Stimulated activated CD4-positive, alpha-beta T cell treated with anti-CD3 and anti-CD28 coated beads, Interleukin-12 subunit alpha, Interleukin-12 subunit beta, amount 100 ng/mL, for 24 hours (primary cell): ENCODE data around the gene KRTAP12-1.

ENCODE experiments used
- DNase-seq, 2 experiments: peaks; one replicate each; pipeline ENCODE4 v3.0.0-alpha.2; 2020; ENCODE audit warnings: low read depth in 2 of 2

KRTAP12-1 gene

GRCh38 chr21:44681861-44682579 lies at the start of gene KRTAP12-1:
Gene KRTAP12-1, minus strand, starts transcription at chr21:44682163. Its CDS starts 40 bp downstream, at chr21:44682123.
- DNase-seq = no peak

- DNase-seq = no peak
Measured at GRCh38 chr21:44730951-44731579, 49.1 kb upstream of the KRTAP12-1 start.

- DNase-seq = no peak
Measured at GRCh38 chr21:44730028-44730395, 48.0 kb upstream of the KRTAP12-1 start.

DNA sequence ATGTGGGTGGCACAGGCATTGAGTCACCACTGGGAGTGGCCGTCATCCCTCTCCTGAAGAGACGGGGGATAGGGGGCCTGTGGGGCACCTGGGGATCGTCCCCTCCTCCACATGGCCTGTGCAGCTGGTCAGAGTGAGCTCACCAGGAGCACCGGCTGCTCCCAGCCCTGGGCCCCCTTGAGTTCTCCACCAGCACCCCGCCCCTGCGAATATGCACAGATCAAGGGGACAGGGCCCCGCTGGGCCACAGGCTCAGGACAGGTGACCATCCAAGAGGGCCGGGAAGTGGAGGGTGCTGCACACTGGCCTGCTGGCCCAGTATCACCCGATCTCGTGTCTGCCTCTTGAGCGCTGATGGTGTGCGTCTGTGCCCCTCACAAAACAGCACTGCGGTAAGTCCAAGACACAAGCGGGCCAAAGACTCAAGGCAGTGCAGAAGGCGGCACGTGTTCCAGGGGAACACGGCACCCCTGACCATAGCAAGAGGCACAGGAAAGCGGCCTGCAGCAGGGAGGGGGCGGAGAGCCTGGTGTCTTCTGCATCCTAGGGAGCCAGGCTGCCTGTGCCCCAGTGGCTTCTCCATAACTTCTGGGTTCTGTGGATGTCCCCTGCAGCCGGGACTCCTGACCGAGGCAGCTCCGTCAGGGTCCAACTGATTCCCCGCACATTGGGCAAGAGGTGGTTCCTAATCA lies 47.5 kb upstream of the KRTAP12-1 start:
- no peak for DNase-seq

DNA sequence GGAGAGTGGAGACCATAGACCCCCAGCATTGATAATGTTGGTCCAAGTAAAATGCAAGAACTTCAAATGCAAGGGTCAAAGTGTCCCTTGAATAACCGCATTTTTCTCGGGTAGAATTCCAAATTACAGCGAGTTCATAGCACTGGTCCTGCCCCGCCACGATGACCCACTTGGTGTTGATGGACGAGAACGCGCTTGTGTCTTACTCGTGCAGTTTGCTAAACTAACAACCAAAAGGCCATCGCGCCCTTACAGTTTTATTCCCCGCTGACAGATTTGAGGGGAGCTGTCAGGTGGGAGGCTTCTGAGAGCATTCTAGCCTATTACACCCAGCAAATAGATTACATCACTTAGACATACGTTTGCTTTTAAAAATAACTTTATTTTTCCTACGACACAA lies 46.8 kb upstream of the KRTAP12-1 start:
- DNase-seq = no peak

DNA sequence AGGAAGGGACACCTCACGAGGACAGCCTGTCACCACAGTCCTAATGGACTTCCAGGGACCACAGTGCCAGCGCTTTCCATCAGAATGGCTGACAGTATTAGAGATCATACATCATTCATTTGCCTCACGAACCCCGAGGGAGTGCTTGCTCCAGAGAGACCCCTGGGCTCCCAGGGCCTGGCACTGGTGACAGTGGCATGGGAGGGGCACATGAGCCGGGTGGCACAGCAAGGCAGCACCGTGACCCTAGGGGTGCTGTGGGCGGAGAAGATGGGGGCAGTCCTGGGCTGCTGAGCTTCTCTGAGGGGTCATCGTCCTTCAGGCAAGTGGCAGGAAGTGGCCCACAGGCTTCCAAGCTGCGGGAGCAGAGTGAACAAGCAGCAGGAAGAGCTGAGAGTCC lies 45.8 kb upstream of the KRTAP12-1 start:
- DNase-seq = no peak

- DNase-seq = no peak
Measured at GRCh38 chr21:44727321-44727720, 45.4 kb upstream of the KRTAP12-1 start.

DNA sequence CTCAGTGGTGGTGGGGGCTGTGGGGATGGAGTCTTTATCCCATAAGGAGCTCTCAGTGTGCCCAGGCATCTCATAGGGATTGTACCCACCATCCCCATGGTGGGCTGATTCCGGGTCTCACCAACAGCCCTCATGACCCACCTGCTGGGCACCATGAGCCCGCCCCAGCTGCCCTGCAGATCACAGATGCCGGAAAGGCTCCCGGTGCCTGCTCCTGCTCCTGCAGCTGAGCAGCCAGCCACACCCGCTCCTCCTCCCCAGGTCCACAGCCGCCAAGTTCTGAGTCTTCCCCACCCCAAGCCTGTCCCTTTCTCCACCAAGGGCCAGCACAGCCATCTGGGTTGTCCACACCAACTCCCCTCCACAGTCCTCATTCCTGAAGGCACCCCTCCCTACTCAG lies 44.9 kb upstream of the KRTAP12-1 start:
- no peak for DNase-seq

DNA sequence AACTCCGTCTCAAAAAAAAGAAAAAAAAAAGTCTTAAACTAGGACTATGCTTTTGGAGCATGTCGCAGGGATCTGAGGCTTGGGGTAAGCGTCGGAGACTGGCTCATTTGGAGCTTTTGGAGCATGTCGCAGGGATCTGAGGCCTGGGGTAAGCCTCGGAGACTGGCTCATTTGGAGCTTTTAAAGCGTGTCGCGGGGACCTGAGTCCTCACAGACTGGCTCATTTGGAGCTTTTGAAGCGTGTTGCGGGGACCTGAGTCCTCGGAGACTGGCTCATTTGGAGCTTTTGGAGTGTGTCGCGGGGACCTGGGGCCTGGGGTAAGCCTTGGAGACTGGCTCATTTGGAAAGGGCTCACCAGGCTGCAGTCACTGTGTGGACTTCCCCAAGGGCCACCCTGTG lies 43.0 kb upstream of the KRTAP12-1 start:
- no peak for DNase-seq

- no peak for DNase-seq
Measured at GRCh38 chr21:44724196-44724595, 42.2 kb upstream of the KRTAP12-1 start.

- DNase-seq = no peak
Measured at GRCh38 chr21:44723177-44724131, 41.5 kb upstream of the KRTAP12-1 start.

DNA sequence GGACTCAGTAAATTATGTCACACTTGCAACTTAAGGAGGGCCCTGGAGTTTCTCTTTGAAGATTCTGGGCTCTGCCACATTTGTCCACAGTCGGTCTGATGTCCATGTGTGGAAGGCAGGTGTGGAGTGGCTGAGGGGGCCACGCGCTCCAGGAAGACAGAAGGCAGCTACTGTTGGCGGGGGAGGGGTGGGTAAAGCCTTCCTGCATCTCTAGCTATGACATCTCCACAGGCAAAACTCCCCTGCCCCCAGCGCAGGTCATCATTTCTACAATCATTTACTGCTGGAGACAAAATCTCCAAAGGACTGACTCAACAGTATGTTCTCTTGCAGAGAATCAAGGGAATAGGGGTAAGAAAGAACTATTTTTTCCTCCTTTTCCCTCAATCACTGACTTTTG lies 40.8 kb upstream of the KRTAP12-1 start:
- DNase-seq = no peak

DNA sequence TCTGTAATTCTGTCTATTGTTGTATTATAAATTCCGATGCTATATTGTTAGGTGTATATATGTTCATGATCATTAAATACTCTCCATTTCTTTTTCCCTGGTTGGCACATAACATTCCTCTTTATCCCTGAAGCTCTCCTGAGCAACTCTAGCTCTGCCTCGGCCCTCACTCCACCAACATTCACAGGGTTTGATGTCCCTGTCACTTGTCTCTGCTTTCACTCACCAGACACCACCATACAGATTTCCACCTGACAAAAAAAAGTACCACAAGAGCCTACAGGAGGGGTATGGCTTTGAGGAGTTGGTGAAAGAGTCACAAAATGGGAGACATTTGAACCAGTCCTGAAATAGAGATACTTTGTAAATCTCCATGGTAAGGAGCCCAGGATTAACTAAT lies 38.2 kb upstream of the KRTAP12-1 start:
- DNase-seq = no peak

DNA sequence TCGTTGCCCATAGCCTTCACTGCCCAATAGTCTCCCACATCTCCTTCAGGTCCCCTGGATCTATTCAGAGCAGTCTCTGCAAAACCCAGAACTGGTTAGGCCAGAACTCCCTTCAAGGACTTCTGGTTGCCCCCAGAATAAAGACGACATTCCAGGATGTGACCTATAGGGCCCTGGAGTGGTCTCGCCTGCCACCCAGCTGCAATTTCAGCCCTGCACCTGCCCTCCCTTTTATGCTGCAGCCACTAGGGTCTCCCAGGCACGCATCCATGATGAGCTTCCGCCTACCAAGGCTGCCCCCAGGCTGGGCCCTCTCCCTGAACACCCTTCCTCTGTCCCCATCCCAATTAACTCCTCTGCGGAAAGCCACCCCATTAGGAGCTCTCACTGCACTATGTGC lies 36.6 kb upstream of the KRTAP12-1 start:
- no peak for DNase-seq

GRCh38 chr21:44718093-44718492 lies 36.1 kb upstream of the KRTAP12-1 start:
- DNase-seq = no peak

GRCh38 chr21:44716984-44717383 lies 35.0 kb upstream of the KRTAP12-1 start:
- no peak for DNase-seq

DNA sequence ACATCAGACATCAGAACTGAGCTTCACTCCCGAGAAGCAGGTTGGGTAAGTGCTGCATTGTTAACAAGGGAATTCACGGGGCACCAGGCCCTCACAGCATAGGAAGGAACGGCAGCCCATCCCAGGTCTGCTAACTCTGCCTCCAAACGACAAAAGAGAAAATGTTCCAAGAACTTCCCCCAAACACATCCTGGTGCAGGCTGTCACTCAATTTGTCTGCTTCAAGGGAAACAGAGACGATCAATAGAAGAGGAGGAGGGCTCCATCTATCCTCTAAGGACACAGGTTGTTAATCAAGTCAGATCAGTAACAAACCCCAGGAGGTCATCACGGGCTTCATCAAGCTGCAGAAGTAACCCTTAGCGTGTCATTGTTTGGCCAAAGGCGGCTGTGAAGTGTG lies 32.9 kb upstream of the KRTAP12-1 start:
- no peak for DNase-seq

- no peak for DNase-seq
Measured at GRCh38 chr21:44713846-44714245, 31.9 kb upstream of the KRTAP12-1 start.

DNA sequence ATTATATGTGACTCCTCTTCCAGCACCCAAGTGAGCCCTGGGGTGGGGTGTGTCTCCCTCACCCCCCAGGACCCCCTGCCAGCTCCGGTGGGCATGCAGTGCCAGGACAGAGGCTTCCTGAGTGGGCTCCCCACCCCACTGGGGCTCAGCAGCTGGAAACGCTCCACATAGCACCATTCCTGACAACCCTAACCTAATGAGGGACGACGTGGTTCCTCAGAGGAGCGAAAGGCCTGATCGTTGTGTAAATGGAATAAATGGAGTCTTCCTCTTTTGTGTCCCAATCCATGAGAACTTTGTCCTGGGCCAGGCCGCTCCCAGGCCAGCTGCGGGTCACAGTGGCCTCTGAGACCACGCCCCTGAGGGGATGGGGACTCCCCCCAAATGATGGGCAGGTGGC lies 31.2 kb upstream of the KRTAP12-1 start:
- no peak for DNase-seq

DNA sequence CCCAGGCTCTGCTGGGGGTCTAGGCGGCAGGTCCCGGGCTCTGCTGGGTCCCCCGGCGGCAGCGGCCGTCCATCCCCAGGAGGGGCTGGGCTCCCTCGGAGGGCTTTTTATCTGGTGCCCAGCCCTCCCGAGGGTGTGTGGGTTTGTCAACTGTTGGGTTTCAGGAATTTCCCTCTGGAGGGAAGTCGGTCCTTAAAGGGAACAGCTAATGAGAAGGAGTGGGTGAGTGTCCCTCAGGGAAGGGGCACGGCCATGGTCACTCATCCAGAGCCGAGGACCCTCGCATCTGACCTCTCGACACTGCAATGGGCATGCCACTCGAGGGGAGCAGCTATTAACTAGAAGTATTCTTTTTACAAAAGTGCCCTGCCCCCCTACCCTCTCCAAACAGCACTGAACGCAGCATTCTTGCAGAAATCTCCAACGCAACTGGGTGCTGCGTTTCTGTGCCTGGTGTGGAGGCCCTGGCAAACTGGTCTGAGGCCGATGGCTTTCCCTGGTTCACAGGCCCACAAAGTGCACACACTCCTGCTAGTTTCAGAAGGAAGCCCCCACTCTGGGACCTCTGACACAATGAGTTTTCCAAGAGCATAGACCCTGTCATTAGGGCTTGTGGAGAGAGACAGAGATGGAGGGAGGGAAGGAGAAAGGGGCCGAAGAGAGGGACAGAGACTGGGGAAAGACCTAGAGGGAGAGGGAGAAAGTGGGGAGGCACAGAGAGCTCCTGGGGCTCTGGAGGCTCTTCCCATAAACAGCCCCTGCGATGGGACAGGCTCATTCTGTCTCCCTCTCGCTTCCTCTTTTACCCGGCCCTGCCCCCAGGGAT lies 30.5 kb upstream of the KRTAP12-1 start:
- DNase-seq = no peak
